NCI-H524 (cell line): Measurements from ENCODE around the gene WAC.

ENCODE experiments used
- DNase-seq, 2 experiments: peaks; one replicate each; lab custom pipeline; 2025; lab: John Stamatoyannopoulos, UW

WAC gene

GRCh38 chr10:28533186-28533564, 257 bp downstream of the WAC start:
- no peak for DNase-seq

GRCh38 chr10:28533571-28534304, 820 bp downstream of the WAC start:
- DNase-seq: peak in 1 of 2 experiments; percentile 25

GRCh38 chr10:28535846-28536245, 2.9 kb downstream of the WAC start:
- DNase-seq: no peak

- DNase-seq: no peak
Measured at GRCh38 chr10:28538595-28538994, 5.7 kb downstream of the WAC start.

- DNase-seq: no peak
Measured at GRCh38 chr10:28540145-28540544, 7.2 kb downstream of the WAC start.

GRCh38 chr10:28541717-28542365, 8.9 kb downstream of the WAC start:
- DNase-seq: no peak

- no peak for DNase-seq
Measured at GRCh38 chr10:28542728-28543127, 9.8 kb downstream of the WAC start.

GRCh38 chr10:28544058-28544457, 11.1 kb downstream of the WAC start:
- DNase-seq: no peak

GRCh38 chr10:28545967-28546644, 13.2 kb downstream of the WAC start:
- DNase-seq: no peak

GRCh38 chr10:28548781-28549498, 16.0 kb downstream of the WAC start:
- DNase-seq: no peak

GRCh38 chr10:28551086-28551485, 18.2 kb downstream of the WAC start:
- no peak for DNase-seq

- DNase-seq: no peak
Measured at GRCh38 chr10:28552775-28553174, 19.9 kb downstream of the WAC start.

GRCh38 chr10:28554009-28554408, 21.1 kb downstream of the WAC start:
- DNase-seq: no peak

GRCh38 chr10:28554952-28555351, 22.0 kb downstream of the WAC start:
- no peak for DNase-seq

GRCh38 chr10:28555358-28555757, 22.4 kb downstream of the WAC start:
- no peak for DNase-seq

- no peak for DNase-seq
Measured at GRCh38 chr10:28556142-28556541, 23.2 kb downstream of the WAC start.

GRCh38 chr10:28558186-28558585, 25.3 kb downstream of the WAC start:
- no peak for DNase-seq

GRCh38 chr10:28558923-28559508, 26.1 kb downstream of the WAC start:
- DNase-seq: no peak

GRCh38 chr10:28559618-28560017, 26.7 kb downstream of the WAC start:
- DNase-seq: peak in 1 of 2 experiments; percentile 1

GRCh38 chr10:28560617-28561016, 27.7 kb downstream of the WAC start:
- DNase-seq: no peak

- no peak for DNase-seq
Measured at GRCh38 chr10:28561531-28561930, 28.6 kb downstream of the WAC start.

- DNase-seq: no peak
Measured at GRCh38 chr10:28564905-28565304, 32.0 kb downstream of the WAC start.
